Activated CD4-positive, alpha-beta T cell treated with anti-CD3 and anti-CD28 coated beads, Interleukin-2, amount 50 U/mL, for 48 hours (primary cell): Measurements from ENCODE around the gene SIK1.
"Not testable (repeated sequence)": the region's sequence is repeated elsewhere in the genome, so short reads cannot be mapped to it uniquely, and the experiment has no call there.

ENCODE experiments used
- DNase-seq, 2 experiments: peaks; one replicate each; pipeline ENCODE4 v3.0.0-alpha.2; 2020

SIK1 gene

DNA sequence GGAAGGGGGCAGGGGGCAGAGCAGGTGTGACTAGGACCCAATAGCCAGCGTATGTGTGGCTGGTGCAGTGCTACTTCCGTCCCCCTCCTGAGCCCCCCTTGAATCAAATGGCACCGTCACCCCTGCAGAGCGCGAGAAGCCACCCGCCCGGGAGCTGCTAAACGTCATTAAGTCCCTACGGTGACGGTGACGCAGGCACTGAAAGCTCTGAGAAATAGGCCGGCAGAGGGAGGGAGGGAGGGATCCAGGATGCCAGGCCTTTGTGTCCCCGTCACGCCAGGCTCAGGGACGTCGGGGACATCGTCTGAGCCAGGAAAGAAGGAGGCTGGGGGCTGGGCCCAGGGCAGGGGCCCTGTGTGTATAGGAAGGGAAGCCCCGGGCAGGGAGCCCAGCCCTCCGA lies 43.6 kb downstream of the SIK1 start:
- not testable (repeated sequence) for DNase-seq

DNA sequence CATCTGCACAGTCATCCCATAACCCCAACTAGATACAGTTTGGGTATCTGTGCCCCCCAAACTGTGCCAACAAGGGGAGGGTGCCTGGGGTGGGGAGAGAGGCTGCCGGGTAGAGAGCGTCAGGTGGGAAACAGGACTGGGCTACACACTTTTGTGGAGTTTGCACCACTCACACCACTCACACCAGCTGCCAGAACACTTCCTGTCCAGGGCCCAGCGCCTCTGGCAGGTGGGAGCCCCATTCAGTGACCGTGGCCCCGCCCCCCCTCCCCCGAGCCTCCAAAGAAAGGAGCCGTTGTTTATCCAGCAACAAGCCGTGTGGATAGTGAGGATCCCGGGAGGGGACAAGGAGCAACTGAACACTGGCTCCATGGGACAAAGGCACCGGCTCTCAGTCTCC lies 44.0 kb downstream of the SIK1 start:
- not testable (repeated sequence) for DNase-seq

DNA sequence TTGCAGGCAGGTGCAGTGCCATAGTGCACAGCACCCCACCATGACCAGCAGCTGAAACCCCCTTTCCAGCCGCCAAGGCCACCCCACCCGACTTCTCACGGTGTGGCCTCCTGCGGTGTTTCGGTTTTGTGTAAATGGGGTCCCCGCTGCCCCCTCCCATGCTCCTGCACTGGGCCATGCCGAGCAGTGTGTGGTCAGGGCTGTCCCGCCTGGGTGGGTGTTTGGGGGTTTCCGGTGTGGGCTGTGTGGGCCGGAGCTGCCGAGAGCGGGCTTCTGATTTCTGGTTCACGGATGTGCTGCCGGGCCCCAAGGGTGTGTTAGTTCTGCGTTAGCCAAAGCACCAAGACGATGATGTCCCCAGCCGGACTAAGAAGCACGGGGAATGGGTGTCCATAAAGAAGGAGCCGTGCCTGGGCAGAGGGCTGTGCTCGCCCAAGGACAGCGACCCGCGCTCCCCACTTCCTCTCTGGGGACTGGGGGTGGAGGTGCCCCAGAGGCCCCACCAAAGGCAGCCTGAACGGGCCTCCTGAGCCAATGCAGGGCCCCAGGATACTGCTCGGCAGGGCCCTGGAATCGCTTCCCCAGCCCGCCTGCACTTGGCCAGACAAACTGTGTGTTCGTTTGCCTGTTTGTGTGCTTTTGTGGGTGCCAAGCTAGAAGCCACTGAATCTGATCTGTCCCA lies 45.9 kb downstream of the SIK1 start:
- not testable (repeated sequence) for DNase-seq

DNA sequence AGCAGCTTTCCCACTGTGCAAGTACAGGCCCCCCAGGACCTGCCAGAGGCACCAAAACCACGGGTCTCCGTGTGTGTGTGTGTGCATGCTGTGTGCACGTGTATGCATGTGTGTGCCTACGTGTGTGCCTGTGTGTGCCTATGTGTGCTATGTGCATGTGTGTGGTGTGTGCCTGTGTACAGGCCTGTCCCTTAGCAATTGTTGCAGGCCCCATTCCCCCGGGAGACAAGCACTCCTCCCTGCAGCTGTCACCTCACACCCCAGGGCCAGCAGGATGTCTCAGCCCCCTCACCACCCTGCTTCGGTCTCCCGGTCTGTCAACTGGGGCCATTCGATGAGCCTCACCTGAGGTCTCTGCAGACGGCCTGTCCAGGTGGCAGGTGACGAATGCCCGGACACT lies 46.6 kb downstream of the SIK1 start:
- DNase-seq: not testable (repeated sequence)

DNA sequence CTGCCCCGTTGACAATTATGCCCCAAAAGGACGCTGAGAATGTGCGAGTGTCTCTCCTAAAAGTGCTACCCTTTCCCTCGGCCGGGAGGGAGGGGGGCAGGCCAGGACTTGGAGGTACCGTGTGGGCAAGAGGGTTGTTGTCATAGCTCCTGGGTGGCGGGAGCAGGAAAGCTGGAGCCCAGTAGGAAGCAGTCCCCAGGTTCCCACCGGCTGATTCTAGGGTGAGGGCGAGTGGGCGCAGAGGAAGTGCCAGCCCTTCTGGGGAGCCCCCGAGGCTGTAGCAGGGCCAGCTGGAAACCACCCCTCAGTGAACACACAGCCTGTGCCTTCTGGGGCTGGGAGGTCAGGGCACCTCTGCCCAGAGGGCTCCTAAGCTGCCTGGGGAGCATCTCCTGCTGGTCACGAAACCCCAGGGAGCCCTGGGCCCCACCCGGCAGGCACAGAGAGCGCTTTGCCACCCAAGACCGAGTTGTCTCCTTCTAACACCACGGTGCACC lies 47.3 kb downstream of the SIK1 start:
- not testable (repeated sequence) for DNase-seq

DNA sequence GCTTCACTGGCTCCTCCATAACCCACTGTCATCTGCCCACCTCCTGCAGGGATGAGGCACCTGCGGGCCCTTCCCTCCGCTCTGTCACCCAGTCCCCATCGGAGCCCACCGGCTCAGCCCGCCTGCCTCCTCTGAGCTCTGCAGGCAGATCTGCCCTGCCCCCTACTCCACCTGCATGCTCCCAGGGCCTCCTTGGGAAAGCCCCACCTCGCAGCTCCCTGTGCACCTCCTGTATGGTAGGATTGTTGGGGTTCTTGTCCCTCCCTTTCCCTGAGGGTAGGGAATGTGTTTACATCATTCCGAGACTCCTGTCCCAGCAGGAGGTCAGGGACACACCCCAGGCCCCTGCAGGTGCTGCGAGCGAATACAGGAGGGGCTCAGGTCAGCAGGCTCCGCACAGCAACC lies 50.5 kb downstream of the SIK1 start:
- no peak for DNase-seq

DNA sequence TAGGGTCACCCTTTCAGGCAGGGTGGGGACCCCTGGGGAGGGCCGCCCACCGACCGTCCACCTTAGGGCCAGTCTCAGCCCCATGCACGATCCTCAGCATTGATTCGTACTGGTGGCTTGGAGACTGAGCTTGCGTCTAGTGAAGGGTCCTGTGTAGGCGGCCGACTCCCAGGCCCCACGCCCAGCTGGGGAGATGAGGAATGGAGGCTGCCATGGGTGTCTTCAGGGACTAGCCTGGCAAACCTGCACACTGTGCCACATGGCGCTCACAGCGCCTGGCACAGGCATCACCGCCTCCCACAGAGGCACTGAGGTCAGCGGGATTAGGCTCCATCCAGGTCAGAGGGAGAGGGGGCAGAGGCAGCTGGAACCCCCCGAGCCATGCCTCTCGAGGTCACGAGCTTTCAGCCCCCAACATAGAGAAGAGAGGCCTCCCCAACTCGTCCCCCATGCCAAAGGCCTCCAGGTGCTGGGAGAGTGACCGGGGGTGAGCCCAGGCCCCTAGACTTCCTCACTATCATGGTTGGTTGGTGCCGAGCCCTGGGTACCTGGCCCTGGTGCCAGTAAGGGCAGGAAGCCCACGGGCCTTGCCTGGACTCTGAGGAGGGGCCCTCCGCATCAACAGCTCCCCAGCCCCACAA lies 51.0 kb downstream of the SIK1 start:
- no peak for DNase-seq

DNA sequence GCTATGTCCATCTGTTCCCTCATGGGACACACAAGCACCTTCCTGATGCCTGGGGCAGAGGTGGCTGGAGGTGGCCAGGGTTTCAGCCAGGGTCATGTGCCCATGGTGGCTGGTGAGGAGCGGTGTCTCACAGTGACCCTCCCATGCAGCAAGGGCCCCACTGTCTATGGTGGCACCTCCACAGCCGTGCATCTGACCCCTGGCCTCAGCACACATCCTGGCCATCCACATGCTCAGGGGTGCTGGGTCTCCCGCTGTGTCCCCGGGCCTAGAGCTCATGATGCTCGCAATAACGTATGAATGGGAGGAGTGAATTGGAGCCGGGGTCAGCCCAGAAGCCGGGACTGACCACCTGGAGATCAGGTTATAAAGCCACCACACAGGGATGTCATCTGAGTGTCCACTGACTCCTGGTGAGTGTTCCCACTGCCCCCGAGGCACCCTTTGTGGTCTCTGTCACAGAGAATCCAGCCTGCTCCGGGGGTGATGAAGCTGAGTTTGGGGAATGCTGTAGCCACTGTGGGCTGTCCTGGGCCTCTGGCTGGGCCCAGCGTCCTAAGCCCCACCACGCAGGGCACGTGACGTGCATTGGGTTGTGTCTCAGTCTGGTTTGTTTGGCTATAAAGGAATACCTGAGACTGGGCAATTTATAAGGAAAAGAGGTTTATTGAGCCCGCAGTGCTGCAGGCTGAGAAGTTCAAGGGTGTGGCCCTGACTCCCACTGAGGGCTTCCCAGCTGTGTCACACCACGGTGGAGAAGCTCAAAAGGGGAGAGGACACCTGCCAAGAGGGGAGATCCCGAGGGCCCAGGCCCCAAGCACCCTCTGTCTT lies 51.7 kb downstream of the SIK1 start:
- no peak for DNase-seq

DNA sequence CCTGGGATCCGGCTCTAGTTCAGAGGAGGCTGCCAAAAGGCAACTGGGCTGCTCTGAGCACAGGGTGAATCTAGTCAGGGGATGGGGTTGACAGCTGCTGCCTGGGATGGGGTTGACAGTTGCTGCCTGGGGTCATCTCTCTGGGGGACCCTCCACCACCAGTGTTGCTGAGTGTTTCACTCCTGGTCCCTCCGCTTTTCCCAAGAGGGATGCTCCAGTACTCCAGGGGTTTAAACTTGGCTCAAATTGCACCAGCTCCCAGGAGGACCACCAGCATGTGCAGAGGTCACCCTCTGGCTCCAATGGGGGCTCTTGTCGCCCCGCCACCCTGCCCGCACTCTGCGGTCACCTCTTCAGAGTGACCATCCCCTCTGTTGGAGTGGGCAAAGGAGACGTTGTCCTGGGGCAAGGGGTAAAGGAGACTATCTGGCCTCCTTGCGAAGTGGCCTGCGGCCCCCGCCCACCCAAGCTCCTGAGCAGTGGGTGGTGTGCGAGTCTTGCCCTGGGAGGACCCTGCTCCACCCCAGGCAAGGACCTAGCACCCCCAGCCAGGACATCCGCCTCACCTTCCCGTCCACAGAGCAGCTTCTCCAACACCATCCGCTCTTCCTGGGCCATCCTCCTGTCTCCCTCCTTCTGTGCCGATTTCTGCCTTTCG lies 52.6 kb downstream of the SIK1 start:
- no peak for DNase-seq

DNA sequence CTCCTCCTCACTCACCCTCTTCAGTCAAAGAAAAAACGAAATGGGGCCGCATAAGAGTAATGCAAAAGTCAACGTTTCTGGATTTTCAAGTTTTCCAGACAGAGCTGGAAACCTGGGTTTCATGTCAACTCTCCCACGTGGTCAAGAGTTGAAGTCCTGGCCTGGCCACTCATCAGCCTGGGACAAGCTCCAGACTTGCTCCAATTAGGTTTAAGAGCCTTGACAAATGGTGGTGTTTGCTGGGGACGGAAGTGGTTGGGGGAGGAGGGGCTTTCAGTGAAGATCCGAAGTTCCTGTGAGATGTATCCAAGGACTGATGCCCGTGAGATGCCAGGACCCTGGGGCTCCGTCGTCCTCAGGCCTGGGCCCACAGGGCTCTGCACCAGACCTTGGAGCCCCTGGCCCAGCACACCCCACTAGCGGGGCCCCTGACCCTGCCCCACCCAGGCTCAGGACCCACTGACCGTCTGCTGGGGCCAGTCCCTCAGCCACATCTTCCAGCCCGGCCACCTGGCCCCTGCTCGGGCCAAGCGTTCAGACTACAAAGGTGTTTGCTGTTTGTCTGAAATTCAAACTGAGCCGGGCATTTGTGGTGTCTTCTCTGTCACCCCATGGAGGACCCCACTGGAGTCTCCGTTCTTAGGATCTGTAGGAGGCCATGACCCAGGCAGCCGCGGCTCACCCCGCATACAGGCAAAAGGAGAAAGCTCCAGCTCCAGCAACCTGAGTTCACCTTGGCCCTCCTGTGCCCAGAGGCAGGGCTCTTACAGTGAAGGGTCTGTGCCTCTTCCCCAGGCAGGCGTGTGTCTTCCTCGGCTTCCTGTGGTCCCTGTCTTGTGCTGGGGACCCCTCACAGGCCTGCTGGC lies 53.3 kb downstream of the SIK1 start:
- no peak for DNase-seq

DNA sequence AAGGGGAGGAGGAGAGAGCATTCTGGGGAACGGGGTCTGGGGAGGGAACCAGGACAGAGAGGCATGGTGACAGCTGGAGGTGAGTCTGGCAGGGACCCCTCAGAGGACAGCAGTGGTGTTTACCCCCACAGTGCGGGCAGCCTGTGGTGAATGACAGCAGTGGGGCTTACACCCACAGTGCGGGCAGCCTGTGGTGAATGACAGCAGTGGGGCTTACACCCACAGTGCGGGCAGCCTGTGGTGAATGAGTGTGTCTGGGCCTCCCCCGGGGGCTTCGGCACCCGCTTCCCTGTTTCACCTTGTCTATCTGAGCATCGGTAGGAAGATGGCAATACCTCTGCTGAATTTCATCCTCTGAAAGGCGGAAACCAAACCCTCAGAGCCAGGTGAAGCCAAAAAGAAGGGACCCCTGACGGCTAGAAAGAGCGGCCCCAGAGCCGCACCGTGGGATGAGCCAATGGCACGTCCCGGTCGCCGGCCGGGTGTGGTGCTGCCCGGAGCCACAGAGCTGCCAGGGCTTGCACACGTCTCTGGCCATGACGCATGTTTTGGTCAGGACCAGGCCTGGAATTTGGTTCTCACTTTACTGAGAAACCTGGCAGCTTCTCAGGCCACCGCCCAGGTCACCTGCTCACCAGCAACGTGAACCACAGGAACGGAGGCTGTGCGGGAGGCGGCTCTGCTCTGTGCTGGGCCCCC lies 54.1 kb downstream of the SIK1 start:
- no peak for DNase-seq

DNA sequence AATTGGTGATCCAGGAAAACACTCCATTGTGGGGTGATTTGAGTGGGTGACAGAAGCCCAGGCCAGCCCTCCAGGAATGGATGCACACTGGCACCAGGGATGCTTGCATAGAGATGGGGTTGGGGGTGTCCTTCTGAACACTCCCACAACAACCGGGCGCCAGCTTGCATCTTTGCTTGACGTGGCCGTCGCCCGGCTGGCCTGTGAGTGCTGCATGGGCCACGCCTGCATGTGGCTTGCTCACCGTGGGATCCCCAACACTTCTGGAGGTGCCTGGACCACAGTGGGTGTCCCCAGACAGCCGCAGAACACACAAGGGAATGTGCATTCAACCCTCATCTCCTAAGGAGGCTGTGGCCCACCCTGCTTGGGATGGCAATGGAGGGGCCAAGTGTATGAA lies 55.1 kb downstream of the SIK1 start:
- DNase-seq: no peak

DNA sequence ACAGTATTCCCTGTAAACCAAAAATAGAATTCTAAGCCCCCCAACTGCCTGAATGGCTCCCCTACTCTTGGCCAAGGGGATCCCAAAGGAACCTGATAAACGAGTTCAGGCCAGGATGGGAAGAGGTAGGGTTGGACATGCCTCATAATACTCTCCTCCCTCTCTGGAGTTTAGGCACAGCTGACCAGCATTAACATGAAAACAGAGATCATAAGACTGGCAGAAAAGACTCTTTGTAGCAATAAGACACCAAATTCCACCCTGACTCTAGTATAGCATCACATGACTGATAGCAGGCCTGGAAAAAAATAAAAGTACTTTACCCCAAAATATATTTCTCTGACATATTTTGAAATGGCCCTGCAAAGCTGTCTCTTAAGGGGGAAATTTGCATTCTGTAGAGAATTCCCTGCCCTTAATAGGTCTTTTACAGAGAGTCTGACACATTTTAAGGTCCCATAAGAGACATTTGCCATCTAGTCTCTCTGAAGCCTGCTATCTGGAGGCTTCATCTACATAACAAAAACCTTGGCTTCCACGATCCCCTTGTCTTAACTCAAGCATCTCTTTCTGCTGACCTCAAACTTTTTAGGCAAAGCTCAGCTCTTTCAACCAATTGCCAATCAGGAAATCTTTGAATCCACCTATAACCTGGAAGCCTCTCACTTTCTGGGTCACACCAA lies 55.9 kb downstream of the SIK1 start:
- no peak for DNase-seq

DNA sequence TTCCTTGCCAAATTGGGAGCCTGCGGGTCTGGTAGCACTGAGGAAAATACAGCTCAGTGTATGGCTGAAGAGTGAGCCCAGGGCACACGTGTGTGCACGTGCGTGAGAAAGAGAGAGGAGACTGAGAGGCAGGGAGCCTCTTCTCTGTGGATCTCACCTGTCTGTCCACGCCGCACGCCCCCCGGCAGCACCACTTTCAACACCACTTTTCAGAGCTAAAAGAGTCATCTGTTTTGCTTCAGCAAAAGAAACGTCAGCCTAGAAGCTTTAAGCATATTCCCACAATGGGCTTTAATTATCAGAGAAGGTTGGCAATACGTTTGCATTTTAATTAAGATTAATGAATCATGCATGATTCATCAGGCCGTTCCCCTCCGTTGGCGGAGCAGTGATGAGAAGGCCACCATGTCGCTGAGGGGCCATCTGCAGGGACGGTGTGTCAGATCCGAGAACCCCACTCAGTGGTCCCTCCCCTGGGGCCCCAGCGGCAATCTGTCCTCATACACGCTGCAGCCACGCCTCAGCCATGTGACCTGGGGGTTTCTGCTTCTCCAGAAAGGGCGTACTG lies 56.8 kb downstream of the SIK1 start:
- DNase-seq: no peak

DNA sequence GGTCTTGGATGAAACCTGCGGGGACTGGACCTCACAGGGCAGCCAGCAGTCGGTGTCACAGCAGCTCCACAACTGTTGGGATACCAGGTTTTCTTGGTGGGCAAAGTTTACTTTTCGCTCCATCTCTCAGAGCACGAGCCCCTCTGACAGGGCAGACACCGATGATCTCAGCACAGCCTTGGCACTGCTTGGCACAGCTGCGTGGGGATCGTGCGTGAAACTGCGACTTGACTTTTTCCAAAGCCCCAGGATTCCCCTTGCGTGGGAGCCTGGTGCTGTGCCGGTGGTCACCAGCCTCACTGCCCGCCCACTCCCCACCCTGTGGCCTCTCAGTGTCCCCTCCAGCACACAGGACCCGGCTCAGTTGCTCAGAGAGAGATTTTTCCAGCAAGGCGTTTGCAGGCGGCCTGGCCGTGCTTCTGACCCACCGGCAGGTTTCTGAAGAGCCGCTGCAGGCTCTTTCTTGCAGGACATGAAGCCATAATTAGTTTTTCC lies 57.3 kb downstream of the SIK1 start:
- no peak for DNase-seq

DNA sequence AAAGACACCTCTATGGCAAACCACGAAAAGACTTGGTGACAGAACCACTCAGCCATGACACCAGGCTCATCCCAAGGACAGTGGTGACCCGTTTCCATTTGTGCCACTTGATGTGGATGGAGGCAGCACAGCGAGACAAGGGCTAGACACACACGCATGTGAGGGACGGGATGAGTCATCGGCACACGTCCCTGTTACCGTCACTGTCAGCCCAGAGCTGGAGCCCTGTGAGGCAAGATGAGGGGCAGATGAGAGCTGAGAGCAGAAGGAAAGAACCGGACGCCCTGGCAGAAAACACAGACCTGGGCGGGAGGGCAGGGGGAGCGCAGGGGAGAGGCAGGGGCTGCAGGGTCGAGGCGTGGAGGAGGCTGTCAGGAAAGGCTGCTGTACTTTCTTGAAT lies 57.8 kb downstream of the SIK1 start:
- no peak for DNase-seq

DNA sequence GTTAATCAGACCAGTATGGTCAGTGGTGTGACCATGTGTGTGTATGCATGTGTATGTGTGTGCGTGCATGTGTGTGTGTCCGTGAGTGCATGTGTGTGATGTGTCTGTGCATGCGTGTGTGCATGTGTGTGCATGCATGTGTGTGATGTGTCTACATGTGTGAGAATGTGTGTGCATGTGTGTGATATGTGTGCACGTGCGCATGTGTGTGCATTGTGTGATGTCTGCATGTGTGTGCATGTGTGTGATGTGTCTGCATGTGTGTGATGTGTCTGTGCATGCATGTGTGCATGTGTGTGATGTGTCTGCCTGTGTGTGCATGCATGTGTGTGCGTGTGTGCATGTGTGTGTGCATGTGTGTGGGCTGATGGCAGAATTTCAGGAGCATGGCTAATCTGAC lies 58.2 kb downstream of the SIK1 start:
- DNase-seq: no peak

DNA sequence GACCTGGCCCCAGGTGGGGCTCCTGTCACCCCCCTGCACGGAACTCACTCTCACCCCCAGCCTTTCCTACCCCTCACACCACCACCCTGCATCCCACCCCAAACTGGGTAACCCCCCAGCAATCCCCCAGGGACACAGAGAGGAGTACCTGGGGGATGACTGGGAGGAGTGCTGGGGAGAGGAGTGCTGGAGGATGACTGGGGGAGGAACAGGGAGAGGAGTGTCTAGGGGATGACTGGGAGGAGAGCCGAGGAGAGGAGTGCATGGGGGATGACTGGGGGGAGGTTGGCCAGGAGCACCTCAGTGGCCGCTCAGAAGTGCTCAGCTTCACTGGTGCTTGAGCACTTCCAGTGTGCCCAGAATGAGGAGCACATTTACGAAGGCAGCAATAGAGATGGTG lies 59.1 kb downstream of the SIK1 start:
- DNase-seq: no peak

DNA sequence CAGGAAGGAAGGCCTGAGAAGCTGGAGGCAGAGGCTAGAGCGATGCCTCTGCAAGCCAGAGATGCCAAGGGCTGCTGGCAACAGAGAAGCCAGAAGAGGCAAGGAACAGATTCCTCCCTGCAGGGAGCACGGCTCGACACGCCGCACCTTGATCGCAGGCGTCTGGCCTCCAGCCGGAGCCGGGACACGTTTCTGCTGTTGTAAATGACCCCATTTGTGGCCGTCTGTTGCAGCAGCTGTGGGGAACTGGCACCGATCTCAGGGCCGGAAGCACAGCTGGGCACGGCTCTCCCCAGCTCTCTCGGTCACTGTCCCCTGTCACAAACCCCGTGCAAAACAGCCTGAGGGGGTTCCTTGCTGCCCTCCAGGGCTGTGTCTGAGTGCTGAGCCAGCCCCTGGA lies 59.6 kb downstream of the SIK1 start:
- DNase-seq: no peak

DNA sequence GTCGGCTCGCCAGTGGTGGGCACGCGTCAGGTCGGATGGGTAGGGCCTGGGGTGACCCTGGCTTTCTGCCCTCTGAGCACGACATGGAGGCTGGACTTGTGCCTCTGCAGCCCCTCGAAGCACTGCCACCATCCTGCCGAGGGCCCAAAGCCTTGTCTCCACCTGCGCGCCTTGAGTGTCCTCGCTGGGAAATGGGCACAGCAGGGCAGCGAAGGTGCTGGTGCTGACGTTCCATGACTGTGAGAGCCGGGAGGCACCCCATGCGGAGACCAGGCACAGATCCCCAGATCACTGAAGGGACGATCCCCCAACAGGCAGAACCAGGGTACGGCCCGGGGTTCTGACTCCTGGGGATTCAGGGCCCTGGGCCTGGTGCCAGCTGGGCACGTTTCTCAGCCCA lies 60.3 kb downstream of the SIK1 start:
- no peak for DNase-seq
